LNCaP clone FGC (cell line): ENCODE measurements around the gene TNRC6A.
"Not testable (repeated sequence)": the region's sequence is repeated elsewhere in the genome, so short reads cannot be mapped to it uniquely, and the experiment has no call there.

Experiments used
- DNase-seq: peaks from one replicate; pipeline ENCODE4 v3.0.0-alpha.2; 2011; ENCODE audit warnings: low read depth
- H3K4me3 ChIP-seq: 2 replicates; pipeline ENCODE4 v1.5.1; 2011; ENCODE audit warnings: mild to moderate bottlenecking, low read depth, low read length, control low read depth
- CTCF ChIP-seq: IDR thresholded peaks from 2 replicates; pipeline ENCODE4 v1.5.1; 2012; ENCODE audit warnings: mild to moderate bottlenecking; ENCODE audit not compliant: control insufficient read depth, insufficient read depth; ENCODE audit errors: extremely low read depth

The TNRC6A gene

GRCh38 chr16:24745791-24746190, 16.3 kb downstream of the TNRC6A start:
- no peak for TF ChIP-seq CTCF
- H3K4me3 ChIP-seq: no peak overlapping the region
- no peak for DNase-seq

GRCh38 chr16:24747441-24747840, 18.0 kb downstream of the TNRC6A start:
- DNase-seq: no peak
- no peak for TF ChIP-seq CTCF

GRCh38 chr16:24748242-24748641, 18.8 kb downstream of the TNRC6A start:
- no peak for DNase-seq
- H3K4me3 ChIP-seq: no peak overlapping the region
- TF ChIP-seq CTCF: no peak

More at GRCh38 chr16:24747441-24747840, 18.0 kb downstream of the TNRC6A start:
- H3K4me3 ChIP-seq: no peak overlapping the region

- no peak overlapping the region for H3K4me3 ChIP-seq
- no peak for DNase-seq
- no peak for TF ChIP-seq CTCF
Observed at GRCh38 chr16:24749310-24749709, 19.9 kb downstream of the TNRC6A start.

- DNase-seq, H3K4me3 ChIP-seq: not testable (repeated sequence)
Observed at GRCh38 chr16:24749872-24750271, 20.4 kb downstream of the TNRC6A start.

GRCh38 chr16:24753000-24753399, 23.5 kb downstream of the TNRC6A start:
- no peak for DNase-seq
- TF ChIP-seq CTCF: no peak
- H3K4me3 ChIP-seq: no peak overlapping the region

- no peak for TF ChIP-seq CTCF
- DNase-seq: no peak
- H3K4me3 ChIP-seq: no peak overlapping the region
Observed at GRCh38 chr16:24753437-24753836, 24.0 kb downstream of the TNRC6A start.
